GM19372 (cell line): Measurements from ENCODE around the gene MAST4.

Experiments used
- ATAC-seq: cut with Tn5 transposase; IDR thresholded peaks from one replicate; pipeline ENCODE4 v1.9.1; 2021; ENCODE audit warnings: mild to moderate bottlenecking, low read depth, moderate library complexity; ENCODE audit not compliant: unreplicated experiment

The MAST4 gene

GRCh38 chr5:67004730-67005350, 408.6 kb downstream of the MAST4 start:
- ATAC-seq, result no peak

- ATAC-seq, result no peak
These were observed 409.7 kb downstream of the MAST4 start for GRCh38 chr5:67005737-67006499.

GRCh38 chr5:67006500-67006848, 410.3 kb downstream of the MAST4 start:
- ATAC-seq, result no peak

GRCh38 chr5:67009028-67009427, 412.8 kb downstream of the MAST4 start:
- ATAC-seq, result no peak

- no peak for ATAC-seq
These were observed 414.7 kb downstream of the MAST4 start for GRCh38 chr5:67010684-67011409.

GRCh38 chr5:67011422-67011821, 415.2 kb downstream of the MAST4 start:
- ATAC-seq, result no peak

GRCh38 chr5:67012171-67012570, 416.0 kb downstream of the MAST4 start:
- ATAC-seq, result no peak

GRCh38 chr5:67013719-67014118, 417.5 kb downstream of the MAST4 start:
- ATAC-seq, result no peak

GRCh38 chr5:67014191-67014590, 418.0 kb downstream of the MAST4 start:
- no peak for ATAC-seq

GRCh38 chr5:67014957-67015400, 418.8 kb downstream of the MAST4 start:
- ATAC-seq, result no peak

- ATAC-seq, result no peak
These were observed 419.5 kb downstream of the MAST4 start for GRCh38 chr5:67015541-67016191.

- no peak for ATAC-seq
These were observed 423.1 kb downstream of the MAST4 start for GRCh38 chr5:67019065-67019845.

GRCh38 chr5:67020096-67020615, 424.0 kb downstream of the MAST4 start:
- ATAC-seq, result no peak

- ATAC-seq, result no peak
These were observed 424.8 kb downstream of the MAST4 start for GRCh38 chr5:67021031-67021430.

GRCh38 chr5:67021521-67021920, 425.3 kb downstream of the MAST4 start:
- ATAC-seq, result no peak

- ATAC-seq, result no peak
These were observed 425.8 kb downstream of the MAST4 start for GRCh38 chr5:67021962-67022361.

- no peak for ATAC-seq
These were observed 429.3 kb downstream of the MAST4 start for GRCh38 chr5:67025457-67025856.

- no peak for ATAC-seq
These were observed 430.1 kb downstream of the MAST4 start for GRCh38 chr5:67026278-67026677.

GRCh38 chr5:67027171-67027570, 431.0 kb downstream of the MAST4 start:
- ATAC-seq, result no peak

GRCh38 chr5:67028371-67028770, 432.2 kb downstream of the MAST4 start:
- ATAC-seq, result no peak
